GM19372 (cell line): ENCODE measurements around the gene ADGB.
A peak's percentile ranks its signal among the peaks of the same experiment; 100 is the strongest.
"Not testable (repeated sequence)": the region's sequence is repeated elsewhere in the genome, so short reads cannot be mapped to it uniquely, and the experiment has no call there.

Experiments
- ATAC-seq: cut with Tn5 transposase; IDR thresholded peaks from one replicate; pipeline ENCODE4 v1.9.1; 2021; ENCODE audit warnings: mild to moderate bottlenecking, low read depth, moderate library complexity; ENCODE audit not compliant: unreplicated experiment

The ADGB gene

GRCh38 chr6:146814148-146814750 is 215.5 kb downstream of the ADGB start:
- no peak for ATAC-seq

- not testable (repeated sequence) for ATAC-seq
Observed at GRCh38 chr6:146815511-146816462, 217.0 kb downstream of the ADGB start.

- no peak for ATAC-seq
Observed at GRCh38 chr6:146819596-146820320, 221.0 kb downstream of the ADGB start.

GRCh38 chr6:146827216-146827928 is 228.6 kb downstream of the ADGB start:
- no peak for ATAC-seq

GRCh38 chr6:146829792-146830565 is 231.2 kb downstream of the ADGB start:
- ATAC-seq = no peak

- ATAC-seq = no peak
Observed at GRCh38 chr6:146833157-146833556, 234.4 kb downstream of the ADGB start.

GRCh38 chr6:146840216-146840615 is 241.4 kb downstream of the ADGB start:
- ATAC-seq = no peak

GRCh38 chr6:146840641-146841040 is 241.9 kb downstream of the ADGB start:
- ATAC-seq = no peak

- ATAC-seq = no peak
Observed at GRCh38 chr6:146847426-146847825, 248.7 kb downstream of the ADGB start.

GRCh38 chr6:146850238-146850896 is 251.6 kb downstream of the ADGB start:
- no peak for ATAC-seq

GRCh38 chr6:146850981-146851380 is 252.2 kb downstream of the ADGB start:
- no peak for ATAC-seq

GRCh38 chr6:146851837-146852236 is 253.1 kb downstream of the ADGB start:
- no peak for ATAC-seq

- not testable (repeated sequence) for ATAC-seq
Observed at GRCh38 chr6:146854521-146855255, 255.9 kb downstream of the ADGB start.

- no peak for ATAC-seq
Observed at GRCh38 chr6:146855889-146856288, 257.1 kb downstream of the ADGB start.

GRCh38 chr6:146856296-146856695 is 257.5 kb downstream of the ADGB start:
- no peak for ATAC-seq

- peak; percentile 97 for ATAC-seq
Observed at GRCh38 chr6:146857180-146857979, 258.6 kb downstream of the ADGB start.

- ATAC-seq = peak; percentile 17
Observed at GRCh38 chr6:146857980-146858347, 259.2 kb downstream of the ADGB start.

GRCh38 chr6:146859206-146859605 is 260.4 kb downstream of the ADGB start:
- no peak for ATAC-seq
